ENCODE measurements around the gene NDE1.

DNA sequence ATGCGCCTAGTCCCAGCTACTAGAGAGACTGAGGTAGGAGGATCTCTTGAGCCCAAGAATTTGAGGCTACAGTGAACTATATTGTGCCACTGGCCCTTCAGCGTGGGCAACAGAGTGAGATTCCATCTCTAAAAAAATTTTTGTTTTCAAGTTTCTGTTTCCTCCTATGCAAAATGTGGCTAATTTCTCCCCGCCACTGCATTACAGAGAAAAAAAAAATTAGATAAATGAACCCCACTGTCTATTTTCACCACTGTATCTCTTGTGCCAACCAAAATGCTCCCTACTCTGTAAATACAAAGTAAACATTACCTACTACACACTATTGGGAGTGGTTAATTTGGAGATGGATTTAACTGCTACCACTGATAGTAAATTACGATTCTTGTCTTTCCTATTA lies 9.1 kb upstream of the NDE1 start:
- TF ChIP-seq EZH2 (IDR thresholded peaks at IDR 0.05) (no peak), POLR2AphosphoS5 (IDR thresholded peaks at IDR 0.05; ENCODE audit: borderline replicate concordance, low read depth, low read length) (no peak), FOXP2 (optimal IDR thresholded peaks at IDR 0.05; ENCODE audit: control extremely low read depth, extremely low read length, insufficient read depth) (no peak)

Data from SK-N-MC (cell line).